OCI-M1 (cell line): ENCODE data around the gene CNTNAP2.

Experiments
- DNase-seq: peaks from one replicate; lab custom pipeline; 2025; lab: John Stamatoyannopoulos, UW

Gene CNTNAP2

DNA sequence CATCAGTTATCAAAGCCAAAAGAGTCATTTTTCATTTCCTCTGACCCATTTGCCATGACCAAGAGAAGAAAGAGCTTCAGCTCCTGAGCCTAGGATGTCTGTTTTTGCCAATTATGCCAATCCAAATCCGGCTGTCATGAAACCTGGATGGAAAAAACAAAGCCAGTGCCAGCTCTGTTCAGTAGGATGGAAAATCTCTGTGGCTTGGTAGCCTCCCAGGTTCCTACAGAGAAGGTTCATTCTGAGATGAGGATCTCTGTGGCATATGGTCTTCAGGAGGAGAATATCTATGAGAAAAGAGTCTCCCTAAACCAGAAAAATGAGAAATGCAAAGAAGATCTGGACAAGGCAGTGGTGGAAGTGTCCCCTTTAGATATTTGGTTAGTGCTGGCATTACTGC, 475.4 kb downstream of the CNTNAP2 start:
- no peak for DNase-seq

DNA sequence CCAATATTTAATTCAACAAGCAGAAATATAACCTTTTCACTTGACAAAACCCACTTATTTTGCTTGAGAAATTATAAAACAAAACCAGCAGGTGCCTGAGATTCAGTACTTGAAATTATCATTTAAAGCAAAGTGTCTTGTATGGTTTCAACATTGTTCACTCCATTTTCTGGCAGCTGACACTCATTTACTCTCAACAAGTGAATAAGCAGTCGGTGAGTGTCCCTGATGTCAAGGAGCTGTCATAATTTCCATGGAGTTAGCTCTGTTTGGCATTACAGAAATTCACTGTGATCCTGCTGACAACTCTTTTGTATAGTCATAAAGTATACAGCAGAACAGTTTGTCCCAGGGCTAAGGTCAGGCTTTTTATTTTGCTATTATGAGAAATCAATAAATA, 490.0 kb downstream of the CNTNAP2 start:
- no peak for DNase-seq

DNA sequence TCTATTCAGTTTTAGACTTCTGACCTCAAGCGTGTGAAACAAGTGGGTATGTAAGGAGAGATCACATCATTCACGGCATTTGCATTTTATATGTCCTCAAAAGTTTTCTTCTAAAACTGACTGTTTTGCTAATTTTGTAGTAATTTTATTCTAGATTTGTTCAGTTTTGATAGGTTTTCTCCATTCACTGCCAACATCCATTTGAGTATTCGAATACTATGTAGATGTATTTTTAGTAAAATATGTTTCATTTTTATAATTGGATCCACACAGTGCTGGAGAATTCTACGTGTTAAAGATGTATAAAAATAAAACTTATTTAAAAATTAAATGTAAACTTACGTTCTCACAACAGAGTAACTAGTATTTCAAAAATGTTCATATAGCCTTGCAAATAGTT, 503.0 kb downstream of the CNTNAP2 start:
- DNase-seq = no peak

DNA sequence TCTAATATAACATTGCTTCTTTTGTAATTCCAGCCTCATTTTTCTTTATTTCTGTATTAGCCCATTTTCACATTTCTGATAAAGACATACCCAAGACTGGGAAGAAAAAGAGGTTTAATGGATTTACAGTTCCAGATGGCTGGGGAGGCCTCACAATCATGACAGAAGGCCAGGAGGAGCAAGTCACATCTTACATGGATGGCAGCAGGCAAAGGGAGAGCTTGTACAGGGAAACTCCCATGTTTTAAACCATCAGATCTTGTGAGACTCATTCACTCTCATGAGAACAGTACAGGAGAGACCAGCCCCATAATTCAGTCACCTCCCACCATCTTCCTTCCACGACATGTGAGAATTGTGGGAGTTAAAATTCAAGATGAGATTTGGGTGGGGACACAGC, 510.3 kb downstream of the CNTNAP2 start:
- DNase-seq = no peak

DNA sequence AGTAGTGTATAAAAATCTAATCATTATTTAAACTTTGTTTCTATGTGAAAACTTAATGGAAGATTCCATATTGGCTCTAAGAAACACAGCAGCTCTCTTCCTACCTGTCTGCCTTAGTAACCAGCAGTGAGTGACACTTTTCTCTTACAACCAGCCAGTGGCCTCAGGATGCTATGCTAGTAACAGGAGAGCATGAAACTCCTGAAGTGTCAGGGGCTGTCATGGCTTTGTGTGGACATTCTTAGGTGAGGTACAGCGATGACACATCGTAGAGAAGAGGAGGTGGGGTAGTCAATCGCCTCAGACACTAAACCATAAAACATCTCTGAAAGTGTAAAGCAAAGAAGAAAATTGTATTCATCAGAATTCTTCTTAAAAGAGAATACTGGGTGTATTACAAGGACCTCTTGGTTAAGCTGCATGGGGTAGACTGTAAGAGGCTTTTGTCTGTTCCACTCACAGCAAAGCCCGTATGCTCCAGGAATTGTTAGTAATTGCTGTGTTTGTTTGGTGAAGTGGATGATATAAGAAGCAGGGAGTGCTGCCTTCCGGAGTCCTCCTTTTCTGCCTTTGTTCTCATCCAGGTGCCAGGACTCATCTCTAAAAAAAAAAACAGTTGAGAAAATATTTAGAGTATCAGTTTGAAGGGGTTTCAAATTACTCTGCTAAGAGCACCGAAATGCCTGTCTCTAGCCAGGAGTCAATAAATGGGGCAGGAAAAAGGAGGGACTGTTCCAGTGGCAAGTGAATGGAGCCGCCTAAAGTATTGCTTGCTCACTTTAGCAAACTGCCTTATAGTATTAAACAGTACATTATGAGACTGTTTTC, 518.8 kb downstream of the CNTNAP2 start:
- DNase-seq = no peak

DNA sequence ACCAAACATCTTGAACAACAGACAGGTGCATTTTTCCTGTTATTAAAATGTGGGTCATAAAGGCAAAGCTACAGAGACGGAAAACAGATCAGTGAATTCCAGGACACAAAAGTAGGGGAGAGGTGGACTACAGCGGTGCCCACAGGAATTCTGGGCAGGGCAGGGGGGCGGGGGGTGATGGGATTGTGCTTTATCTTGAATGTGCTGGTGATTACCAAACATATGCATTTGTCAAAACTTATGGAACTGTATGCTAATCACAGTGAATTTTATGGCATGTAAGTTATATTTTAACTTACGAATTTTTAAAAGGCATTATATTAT, 519.4 kb downstream of the CNTNAP2 start:
- no peak for DNase-seq

DNA sequence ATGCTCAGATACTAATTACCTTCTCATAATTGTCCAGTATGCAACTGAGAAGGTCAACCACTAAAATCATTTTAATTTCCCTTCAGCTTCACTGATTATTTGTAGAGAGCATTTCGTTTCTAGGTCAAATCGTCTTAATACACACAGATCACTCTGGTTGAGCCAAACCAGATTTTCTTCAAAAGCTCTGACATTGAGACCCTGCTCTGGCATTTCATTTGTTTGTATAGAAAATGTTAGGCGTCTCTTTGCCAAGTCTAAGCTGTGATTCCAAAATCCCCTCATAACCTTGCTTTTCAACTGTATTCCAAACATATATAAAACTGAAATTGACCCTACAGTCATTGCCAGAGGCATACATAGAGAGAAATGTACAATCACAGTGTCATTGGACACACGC, 520.0 kb downstream of the CNTNAP2 start:
- DNase-seq = no peak

DNA sequence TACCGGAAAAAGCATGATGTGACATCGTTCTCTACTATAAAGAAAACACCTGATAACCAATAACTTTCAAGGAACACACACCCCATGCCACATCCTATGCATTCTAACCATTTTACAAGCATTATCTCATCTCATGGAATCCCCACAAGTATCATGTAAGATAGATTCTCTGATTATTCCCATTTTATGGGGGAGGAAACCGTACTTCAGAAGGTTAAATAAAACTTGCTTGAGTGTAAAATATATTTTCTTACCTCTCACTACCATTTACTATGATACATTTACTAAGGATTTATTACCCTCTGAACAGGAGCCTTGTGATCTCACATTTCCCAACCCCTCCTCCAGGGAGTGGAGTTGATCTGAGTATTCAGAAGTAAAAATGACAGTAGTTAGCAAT, 522.7 kb downstream of the CNTNAP2 start:
- DNase-seq = no peak

DNA sequence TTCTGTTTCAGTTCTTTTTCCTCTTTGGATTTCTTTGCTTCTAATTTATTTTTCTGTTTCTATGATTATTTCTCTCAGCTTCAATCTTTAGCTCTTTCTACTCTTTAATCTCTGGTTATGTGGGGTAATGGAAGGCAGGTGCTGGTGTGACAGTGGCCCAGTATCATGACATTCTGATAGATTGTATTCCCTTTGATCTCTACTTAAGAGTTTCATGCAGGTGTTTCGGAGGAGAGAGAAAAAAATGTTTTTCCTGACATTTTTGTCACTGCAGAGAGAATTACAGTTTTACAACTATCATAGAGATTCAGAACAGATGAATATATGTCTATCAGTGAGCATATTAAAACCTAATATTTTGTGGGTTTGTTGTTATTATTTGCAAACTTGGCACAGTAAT, 524.9 kb downstream of the CNTNAP2 start:
- DNase-seq = no peak

DNA sequence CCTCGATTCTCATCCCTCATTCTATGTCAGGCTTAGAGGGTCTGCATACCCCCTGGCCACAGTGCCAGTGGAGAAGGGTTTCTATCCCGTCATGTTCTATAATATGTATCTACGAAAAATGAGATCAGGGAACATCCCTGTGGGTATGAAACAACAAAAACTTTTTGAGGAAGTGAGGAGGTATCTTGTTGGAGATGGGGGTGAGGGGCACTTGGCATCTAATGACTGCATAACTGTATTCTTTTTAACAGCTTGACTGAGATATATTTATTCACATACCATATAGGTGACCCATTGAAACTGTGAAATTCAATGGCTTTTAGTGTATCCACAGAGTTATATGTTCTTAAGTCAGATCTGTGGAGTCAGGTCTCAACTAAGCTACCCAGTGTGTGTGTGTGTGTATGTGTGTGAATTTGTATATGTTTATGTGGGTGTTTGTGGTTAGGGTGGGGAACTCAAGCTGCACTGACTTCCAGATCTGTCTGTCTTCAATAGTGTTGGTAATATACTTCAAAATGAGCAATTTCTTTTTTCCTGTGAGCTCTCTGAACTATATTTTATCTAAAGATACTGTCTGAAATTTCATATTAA, 528.9 kb downstream of the CNTNAP2 start:
- peak; percentile 54 for DNase-seq

DNA sequence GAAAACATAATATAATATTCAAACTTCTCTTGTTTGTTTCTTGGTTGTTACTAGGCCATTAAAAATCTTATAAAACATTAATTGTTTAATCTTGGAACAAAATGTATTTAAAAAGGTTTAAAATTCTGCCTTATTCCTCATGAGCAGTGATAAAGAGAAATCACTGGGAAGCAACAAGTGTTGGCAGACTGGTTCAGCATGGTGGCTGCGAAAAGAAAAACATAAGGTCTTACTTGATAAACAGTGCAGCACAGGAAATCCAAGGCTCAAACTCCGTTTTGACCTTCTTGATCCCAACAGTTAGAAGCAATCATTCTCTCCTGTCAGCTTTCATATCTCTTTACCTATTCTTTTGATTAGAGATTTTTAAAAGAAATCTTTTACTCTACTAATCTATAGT, 530.8 kb downstream of the CNTNAP2 start:
- DNase-seq = peak; percentile 22

DNA sequence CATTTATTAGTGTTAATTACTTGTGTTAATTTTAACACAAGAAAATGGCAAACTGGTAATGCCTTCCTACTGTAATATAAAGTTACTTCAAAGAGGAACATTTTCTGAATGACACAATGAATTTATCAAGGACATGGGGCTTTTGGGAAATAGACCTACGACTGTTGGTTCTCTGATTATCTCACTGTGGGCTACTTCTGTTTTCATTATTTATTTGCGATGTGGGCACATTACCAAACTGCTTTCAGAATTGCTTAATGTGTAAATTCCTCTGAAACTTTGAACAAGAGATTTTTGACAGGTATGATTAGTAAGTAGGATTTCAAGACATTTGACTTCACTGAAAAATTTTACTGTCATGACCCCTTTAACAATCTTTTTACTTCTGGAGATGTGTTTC, 535.6 kb downstream of the CNTNAP2 start:
- peak; percentile 57 for DNase-seq

DNA sequence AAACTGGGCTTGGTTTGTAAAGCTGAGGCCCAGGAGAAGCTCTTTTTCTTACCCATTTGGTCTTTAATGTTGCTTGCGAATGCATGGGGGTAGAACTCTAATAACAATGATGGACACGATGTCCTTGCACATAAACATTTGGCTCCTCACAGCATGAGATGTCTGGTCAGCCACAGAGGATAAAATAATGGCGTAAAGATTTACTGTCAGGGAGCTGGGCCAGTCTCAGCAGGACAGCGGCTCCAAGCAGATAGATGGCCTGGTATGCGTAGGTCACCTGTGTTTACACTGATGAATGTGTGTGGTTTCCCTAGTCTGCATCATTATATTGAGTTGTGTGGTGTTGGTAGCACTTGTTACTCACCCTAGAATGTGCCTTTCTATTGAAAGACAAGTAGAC, 537.4 kb downstream of the CNTNAP2 start:
- DNase-seq = peak; percentile 8

DNA sequence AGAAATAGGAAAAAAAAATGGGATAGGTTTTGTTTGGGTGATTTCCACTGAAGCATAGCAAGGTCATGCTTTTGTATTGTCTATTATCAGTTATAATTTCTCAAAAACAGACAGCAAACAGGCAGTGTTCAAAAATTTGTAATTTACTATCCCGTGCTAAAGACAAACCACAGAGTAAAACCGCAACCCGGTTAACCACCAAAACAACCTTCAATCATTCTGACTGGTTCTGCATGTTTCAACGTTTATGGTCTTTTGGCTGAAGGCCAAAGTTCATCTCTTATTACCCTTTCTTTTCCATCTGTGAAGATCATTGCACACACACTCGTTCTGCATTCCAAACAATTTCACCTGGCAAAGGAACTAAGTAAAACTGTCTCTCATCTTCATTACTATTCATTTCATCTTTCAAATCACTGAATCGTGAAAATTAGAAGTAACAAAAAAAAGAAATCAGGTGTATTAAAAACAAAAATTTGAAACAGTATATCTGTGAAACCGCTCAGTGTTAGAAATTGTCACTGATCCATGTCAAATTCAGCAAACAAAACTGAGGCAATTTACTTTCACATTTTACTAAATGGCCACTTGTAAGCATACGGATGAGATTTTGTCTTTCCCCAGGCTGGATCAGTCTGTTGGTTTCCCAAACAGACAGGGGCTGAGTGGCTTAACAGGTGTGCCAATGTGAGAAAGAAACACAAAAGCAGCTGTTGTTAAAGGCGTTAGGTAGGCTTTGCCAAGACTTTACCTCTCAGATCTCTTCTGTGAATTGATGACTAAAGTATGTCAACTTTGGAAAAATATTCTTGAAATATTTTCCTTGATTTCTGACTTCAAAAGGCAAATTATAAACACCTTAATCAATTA, 539.6 kb downstream of the CNTNAP2 start:
- DNase-seq = peak; percentile 93

DNA sequence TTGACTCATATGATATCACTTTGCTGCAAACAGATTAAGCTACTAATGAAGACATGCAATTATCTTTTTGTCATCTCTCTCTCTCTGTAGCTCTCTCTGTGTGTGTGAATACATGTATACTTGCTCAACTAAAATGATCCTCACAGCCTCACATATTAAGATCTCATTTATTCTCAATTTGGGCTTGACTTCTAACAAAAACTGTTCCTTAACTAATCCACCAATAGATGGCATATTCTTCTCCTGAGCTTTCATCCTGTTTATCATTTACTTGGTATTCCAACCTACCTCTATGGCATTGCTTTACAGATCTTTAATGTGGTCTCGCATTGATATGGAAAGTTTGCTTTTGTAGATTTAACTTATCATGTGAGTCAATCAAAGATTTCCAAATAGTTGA, 540.4 kb downstream of the CNTNAP2 start:
- peak; percentile 46 for DNase-seq

DNA sequence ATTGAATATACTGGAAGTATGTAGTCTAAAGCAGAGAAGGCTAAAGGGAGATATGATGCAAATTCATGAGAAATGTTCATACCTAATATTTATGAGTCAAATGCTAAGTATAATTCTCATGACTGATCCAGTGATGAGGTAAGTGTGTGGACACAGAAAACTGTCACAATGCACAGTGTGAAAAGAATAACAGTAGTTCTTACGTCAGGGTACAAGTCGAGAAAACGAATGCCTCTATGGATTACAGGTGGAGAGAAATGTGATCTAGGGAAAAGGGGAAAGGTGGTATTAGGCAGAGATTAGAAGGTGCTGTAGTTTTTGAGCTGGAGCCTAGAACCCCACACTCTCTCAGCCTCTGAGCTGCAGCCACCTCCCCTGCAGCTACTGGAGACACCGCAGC, 542.0 kb downstream of the CNTNAP2 start:
- DNase-seq = no peak

DNA sequence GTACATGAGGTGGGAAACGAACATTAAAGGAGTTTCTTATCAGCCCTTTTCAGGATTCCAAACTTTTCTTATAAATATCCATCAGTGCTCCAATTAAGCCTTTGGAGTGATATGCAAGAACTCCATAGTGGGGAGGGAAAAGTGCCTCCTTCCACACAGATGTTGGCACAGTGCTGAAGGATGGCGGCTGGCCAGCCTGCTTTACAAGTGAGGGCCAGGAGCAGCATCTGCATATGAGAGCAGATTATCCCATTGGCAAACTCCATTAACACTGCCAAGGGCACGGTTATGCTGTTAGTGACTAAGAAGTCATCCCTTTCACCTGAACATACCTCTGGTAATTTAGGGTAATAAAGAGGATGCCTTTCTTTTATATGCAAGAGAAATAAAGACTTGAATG, 543.1 kb downstream of the CNTNAP2 start:
- no peak for DNase-seq

DNA sequence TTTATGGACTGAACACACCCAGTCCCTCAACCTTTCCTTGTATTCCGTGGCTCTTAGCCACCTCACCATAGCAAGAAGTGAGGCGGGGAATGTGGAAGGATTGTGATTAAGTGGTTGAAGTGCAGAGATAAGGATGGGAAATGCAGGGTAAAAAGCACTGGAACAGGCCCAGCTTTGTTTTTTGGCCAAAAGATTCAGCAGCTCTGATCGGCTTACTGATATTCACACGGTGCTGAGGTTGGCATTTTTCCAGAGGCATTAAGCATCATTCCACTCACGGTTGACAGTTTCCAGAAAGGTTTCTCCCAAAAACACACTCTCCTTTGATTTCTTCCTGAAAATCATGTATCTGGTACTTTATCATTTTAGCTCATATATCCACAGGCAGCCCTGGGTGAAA, 544.2 kb downstream of the CNTNAP2 start:
- no peak for DNase-seq

DNA sequence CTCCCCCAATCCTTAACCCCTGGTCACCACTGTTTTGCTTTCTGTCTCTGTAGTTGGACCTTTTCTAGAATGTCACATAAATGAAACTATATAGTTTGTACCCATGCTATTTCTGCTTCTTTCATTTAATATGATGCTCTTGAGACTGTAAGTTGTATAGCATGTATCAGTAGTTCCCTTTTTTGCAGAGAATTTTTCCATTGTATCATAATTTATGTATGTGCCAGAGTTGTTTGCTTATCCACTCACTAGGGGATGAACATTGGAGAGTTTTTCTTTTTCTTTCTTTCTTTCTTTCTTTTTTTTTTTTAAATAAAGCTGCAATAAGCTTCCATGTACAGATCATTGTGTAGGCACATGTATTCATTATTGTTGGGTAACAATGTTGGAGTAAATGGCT, 544.8 kb downstream of the CNTNAP2 start:
- peak; percentile 31 for DNase-seq

DNA sequence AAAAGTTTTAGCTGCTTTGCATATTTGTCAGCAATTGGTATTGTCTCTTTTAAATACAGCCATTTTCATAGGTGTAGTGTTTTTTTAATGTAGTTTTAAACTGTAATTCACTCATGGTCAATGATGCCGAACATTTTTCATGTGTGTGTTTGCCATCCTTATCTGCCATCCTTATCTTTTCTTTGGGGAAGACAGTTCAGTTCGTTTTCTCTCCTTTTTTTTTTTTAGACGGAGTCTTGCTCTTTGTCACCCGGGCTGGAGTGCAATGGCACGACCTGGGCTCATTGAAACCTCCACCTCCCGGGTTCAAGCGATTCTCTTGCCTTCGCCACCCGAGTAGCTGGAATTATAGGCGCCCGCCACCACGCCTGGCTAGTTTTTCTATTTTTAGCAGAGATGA, 545.3 kb downstream of the CNTNAP2 start:
- DNase-seq = no peak

DNA sequence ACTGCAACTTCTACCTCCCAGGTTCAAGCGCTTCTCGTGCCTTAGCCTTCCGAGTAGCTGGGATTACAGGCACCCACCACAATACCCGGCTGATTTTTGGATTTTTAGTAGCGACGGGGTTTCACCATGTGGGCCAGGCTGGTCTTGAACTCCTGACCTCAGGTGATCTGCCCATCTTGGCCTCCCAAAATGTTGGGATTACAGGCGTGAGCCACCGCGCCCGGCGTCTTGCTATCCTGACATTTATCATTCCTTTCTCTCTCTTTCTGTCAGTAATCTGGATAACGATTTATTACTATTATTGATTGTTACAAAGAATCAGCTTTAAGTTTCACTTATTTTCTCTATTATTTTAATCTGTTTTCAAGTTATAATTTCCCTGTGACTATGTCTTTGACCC, 548.4 kb downstream of the CNTNAP2 start:
- DNase-seq = no peak

DNA sequence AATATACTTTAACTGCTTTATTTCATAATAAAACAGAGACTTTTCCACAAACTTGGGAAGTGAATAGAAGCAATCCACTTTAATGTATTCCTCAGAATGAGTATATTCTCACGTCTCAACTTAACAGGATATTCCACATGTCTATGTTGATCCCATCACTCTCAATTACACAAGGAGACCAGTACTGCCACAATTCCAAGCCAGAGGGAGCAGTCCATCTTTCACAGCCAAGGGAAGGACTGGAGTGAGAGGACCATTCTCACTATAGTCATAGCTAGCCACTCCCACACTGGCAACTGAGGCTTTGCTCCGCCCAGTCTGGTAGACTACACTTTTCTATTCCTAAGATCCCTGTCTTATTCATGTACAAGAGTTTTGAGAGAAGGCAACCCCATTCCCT, 553.9 kb downstream of the CNTNAP2 start:
- DNase-seq = no peak

DNA sequence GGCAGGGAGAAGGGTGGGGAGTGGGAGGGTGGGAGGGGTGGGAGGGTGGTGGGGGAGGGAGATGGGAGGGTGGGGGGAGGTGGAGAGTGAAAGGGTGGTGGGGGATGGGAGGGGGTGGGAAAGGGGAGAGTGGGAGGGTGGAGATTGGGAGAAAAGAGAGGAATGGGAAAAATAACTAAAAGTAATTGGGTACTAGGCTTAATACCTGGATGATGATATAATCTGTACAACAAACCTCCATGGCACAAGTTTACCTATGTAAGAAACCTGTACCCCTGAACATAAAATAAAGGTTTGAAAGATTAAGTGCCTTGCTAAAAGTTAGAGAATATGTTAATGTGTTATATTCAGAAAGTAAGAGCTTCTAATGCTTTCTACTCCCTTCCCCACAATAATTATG, 564.9 kb downstream of the CNTNAP2 start:
- no peak for DNase-seq
